ENCODE measurements around the gene FOXN3.

Gene FOXN3

DNA sequence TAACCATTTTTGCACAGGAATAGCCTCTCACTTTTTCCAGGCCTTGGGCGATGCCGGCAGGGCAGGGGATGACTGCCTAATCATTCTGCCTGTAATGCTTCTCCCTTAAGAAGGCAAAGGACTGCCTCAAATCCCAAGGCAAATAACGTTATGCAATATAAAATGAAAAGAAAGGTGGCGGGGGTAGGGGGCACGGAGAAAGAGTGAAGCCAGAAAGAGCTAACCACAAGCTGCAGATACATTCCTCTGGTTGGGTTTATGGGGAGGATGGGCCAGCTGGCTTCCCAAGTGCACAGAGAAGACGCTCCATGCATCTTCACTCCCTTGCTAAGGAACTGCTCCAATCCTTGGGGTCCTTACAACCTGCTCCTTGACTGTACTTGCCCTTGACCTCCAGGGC is 229.5 kb downstream of the FOXN3 start:
- no peak for DNase-seq

DNA sequence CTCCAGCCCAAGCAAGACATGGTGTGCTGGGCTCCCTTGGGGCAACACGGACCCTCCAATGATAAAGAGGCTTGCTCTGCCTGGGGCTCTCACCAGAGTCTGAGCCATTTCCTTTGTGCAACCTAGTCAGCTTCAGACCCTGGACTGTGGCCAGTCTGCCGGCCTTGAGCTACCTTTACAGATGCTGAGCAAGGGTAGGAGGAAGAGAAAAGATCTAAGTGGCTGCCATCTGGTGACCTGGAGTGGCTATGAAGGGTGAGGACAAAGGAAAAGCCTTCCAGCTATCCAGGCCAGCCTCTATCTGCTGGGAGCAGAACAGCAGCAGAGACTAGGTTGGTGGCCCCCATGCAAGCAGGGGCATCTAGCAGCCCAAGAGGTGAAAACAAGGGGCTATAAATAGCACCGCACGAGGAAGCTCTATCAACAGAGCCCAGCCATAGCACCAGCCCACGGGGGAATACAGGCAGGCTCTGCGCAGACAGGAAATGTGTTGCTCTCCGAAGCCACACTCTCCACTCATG is 230.1 kb downstream of the FOXN3 start:
- DNase-seq, result no peak

DNA sequence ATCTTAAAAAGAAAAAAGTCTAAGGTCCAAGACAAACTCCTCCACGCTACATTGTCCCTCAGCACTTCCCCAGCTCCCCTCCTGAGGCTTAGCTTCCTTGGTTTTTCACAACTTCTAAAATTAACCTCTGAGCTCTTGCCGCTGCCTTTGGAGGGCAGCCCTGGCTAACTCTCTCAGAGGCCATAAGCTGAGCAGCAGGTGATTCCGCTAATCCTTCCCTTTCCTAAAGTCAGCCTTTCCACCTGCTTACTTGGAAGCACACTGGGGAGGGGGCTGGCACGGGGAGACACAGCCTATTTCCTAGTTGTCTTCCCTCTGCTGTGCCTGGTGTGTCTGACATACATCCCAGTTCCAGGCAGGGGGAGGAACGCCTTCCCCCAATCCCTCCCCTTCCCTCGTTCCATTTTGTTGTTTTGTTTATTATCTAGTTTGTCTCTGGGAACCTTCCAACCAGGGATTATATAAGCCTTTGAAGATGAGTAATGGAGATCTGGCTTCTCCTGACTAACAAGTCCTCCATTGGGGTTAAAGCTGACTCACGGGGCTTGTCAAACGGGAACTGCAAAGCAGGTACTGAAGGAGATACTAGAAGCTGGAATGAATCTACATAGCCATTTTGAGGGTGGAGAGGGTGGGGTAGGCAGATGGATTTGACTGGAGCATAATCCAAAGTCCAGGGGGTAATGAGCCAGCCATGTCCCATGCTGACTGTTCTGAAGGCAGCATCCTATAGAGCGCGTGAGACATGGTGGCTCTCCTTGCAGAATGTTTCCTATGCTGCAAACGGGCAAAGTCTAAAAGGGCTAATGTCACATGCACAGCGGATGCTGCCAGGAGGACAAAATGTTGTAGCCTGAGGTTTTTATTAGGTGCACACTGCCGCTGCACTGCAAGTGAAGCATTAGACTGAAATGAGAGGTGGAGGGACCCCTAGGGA is 230.8 kb downstream of the FOXN3 start:
- DNase-seq, result no peak

- no peak for DNase-seq
These were observed 232.1 kb downstream of the FOXN3 start for GRCh38 chr14:89184952-89185351.

- no peak for DNase-seq
These were observed 234.7 kb downstream of the FOXN3 start for GRCh38 chr14:89182326-89182725.

GRCh38 chr14:89180546-89180945 is 236.5 kb downstream of the FOXN3 start:
- DNase-seq, result no peak

DNA sequence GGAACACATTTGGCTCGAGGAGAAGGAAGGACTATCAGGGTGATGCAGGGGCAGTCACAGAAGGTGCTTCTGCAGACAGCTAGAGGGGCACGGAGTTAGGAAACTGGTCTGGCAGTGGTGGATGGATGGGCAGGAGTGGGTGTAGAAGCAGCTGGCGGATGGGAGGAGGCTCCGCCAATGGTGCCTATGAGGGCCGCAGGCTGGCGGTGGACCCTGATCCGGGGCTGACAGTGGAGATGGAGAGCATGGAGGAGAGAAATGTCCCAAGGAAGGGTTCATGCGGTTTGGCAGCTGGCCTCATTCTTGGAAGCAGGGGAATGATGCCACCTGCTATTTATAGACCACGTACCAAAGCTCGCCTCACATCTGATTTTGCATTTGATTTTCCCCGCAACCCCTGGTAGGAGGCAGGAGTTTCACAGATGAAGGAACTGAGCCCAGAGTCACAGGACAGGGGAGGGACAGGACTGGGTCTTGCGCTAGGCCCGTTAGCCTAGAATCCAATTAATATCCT is 237.1 kb downstream of the FOXN3 start:
- no peak for DNase-seq

- no peak for DNase-seq
These were observed 238.1 kb downstream of the FOXN3 start for GRCh38 chr14:89178800-89179535.

- DNase-seq, result no peak
These were observed 238.7 kb downstream of the FOXN3 start for GRCh38 chr14:89178376-89178775.

DNA sequence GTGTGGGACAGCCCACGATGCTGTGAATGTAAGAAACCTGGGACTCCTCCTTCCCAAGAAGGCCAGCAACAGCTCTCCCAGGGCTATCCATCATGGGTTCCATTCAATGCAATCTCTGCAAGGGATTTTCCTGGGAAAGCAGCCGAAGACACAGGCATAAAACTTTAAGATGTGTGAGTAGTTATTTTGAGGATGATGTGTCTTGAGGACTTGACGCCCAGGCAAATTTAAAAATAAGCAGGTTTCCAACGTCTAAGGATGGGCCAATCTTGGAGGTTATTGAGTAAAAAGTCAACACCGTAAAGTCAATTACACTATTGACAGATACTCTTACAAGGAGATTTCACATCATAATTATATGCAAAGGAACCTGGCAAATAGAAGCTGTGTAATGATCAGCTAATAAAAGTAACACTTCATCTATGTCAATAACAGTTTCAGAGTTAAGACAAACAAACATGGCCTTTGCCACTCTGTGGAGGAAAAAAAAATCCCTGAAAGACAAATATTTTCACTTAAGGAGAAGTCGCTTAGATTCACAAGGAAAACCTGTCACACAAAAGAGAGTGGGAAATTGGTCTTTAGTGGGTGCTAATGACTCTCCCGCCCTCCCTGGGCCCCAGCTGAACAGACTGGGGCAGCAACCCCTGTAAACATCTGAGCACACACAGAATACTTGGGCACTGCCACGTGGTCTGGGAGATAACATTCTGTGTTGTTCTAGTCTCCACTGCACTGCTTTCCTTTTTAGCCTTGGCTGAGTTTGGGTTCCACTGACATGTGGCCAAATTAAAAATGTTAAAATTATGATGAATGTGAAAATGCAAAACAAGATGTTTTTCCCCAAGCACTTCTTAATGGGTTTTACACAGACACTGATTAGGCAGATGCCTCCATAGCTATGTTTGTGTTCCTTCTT is 240.9 kb downstream of the FOXN3 start:
- no peak for DNase-seq

- no peak for DNase-seq
These were observed 245.4 kb downstream of the FOXN3 start for GRCh38 chr14:89171628-89172027.

DNA sequence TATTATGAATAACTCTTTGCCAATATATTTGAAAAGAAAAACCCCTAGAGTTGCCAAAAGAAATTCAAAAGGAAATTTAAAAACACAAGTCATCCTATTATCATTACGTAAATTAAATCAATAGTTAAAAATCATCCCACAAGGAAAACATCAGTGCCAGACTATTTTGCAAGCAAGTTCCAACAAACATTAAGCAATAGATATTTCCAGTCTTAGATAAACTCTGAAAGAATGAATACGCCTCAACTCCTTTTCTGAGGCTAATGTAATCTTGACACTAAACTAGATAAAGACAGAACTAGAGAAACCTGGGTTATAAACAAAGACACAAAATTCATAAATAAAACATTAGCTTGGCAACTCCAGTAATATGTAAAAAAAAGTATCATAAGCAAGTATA is 245.9 kb downstream of the FOXN3 start:
- no peak for DNase-seq

DNA sequence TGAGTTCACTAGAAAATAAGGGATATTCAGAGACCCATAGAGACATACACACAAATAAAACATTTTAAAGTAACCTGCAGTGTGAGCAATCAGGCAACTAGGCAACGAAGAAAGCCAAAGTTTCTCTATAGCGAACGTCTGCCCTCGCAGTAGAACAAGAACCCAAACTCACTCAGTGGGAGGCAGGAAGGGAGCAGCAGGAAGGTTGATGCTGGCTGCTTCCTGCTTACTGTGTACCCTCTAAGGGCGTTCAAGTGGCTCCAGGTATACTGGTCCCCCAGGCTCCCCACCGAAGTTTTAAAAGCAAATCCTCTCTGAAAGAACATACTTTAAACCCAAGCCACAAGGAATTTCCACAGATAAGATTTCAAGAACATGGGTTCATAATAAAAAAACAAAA is 249.3 kb downstream of the FOXN3 start:
- no peak for DNase-seq

- no peak for DNase-seq
These were observed 250.4 kb downstream of the FOXN3 start for GRCh38 chr14:89166633-89167032.

DNA sequence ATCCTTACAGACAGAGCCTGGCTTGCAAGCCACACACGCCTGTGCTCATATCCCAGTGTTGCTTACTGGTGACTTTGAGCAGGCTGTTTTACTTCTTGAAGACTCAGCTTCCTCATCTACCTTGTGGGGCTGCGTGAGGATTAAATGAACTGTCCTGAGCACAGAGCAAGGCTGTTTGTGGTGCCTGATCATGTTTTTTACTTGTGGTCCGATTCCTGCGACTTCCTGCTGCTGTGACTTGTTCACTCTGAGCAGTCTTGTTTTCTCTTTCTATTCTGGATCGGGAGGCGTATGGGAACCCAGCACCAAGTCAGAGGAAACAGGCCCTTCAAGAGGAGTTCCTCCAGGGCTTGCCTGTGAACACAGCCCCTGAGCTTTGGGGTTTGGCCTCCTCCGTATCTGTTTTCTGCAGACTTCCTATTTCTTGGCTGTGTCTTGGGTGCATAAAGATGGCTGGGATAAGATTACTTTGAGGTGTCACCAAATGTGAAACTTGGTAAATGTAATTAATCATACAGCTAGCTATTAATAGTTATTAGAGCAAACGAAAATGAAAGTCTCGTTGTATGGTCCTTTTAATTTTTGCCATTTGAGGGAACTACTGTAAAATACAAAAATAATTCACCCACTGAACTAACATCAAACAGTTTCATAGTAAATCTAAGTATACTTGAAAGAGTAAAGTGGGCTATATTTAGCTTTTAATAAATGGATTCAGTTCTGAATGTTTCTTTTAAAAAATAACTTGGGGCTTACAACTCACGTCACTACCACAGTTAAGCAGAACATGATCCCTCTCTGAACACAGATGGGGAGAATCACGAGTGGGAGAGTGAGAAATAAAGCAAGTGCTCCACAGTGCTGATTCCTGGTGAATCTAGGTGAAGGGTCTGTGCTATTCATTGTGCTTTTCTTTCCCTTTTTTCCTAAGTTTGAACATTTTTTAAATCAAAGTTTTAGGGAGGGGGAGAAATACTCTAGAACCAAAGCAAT is 251.5 kb downstream of the FOXN3 start:
- DNase-seq, result no peak

- no peak for DNase-seq
These were observed 252.6 kb downstream of the FOXN3 start for GRCh38 chr14:89164168-89165073.

- no peak for DNase-seq
These were observed 253.9 kb downstream of the FOXN3 start for GRCh38 chr14:89163031-89163636.

DNA sequence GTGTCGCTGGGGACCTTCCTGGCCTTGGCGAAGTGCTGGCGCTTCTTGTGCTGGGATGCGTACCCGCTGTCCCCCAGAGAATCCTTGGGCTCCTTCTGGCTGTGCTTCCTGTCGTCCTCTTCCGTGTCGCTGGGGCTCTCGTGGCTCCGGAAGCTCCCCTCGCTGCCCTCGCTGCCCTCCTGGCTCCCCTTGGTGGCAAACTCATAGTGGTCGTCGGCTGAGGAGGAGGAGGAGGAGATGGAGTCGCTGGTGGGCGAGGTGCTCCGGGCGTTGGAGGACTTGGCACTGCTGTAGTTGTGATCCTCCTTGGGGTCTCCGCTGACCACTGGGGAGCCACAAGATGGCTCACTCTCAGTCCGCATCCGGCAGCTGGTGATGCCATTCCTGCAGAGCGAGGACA is 254.4 kb downstream of the FOXN3 start:
- DNase-seq, result no peak

DNA sequence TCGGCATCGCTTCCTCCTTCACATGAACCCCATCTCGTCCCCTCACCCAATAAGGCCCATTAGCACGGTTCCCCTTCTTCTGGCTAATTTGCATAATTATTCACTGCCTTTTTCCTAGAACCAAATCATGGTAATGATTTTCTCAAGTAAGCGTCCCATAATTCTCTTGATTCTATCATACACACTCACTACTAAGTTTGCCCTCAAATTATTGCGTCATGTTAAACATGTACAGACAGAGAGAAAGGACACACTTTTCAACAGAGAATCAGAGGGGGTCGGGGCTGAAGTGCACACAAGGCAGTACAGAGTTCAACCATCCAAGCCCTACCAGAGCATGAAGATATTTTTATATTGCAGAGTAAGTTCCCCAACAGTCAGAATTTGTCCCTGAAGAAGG is 256.6 kb downstream of the FOXN3 start:
- no peak for DNase-seq

DNA sequence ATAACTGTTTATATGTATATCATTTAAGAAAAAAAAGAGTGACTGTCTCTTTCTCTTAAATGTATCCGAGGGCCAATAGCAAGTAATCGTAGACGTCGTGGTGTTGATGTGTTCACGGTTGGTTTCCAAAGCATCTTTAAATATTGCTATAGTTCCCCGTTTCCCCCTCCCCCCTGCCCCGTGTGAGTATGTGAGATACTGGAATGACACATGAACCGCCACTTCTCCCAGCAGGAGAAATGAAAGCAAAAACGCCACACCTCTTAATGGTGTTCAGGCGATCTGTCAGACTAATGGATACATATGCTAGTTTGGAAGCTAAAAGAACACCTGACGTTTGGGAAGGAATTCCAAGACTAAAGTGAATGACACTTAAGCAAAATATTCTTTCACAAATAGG is 258.3 kb downstream of the FOXN3 start:
- no peak for DNase-seq
